Breast epithelium (tissue), 3 donors: Measurements from ENCODE around the gene MAU2.
"Not testable (repeated sequence)": the region's sequence is repeated elsewhere in the genome, so short reads cannot be mapped to it uniquely, and the experiment has no call there.

Source experiments
- CTCF ChIP-seq, 3 donors: fragments of 450-650 bp; IDR thresholded peaks; one replicate each; pipeline ENCODE4 v1.5.1; 2016 to 2017; ENCODE audit warnings: antibody characterized with exemption in 3 of 3, mild to moderate bottlenecking in 3 of 3, moderate library complexity in 3 of 3
- POLR2A ChIP-seq: fragments of 450-650 bp; IDR thresholded peaks from one replicate; pipeline ENCODE4 v1.6.1; 2016; ENCODE audit warnings: antibody characterized with exemption, mild to moderate bottlenecking, moderate library complexity
- POLR2AphosphoS5 ChIP-seq, 3 donors: sonication (generic); formaldehyde crosslinking; IDR thresholded peaks; one replicate each; pipeline ENCODE4 v1.6.1; 2017; ENCODE audit warnings: antibody characterized with exemption in 3 of 3

- TF ChIP-seq CTCF (IDR thresholded peaks at IDR 0.05); POLR2A; POLR2AphosphoS5 (IDR thresholded peaks at IDR 0.05): not testable (repeated sequence)
Observed at GRCh38 chr19:19380316-19380715, 59.7 kb downstream of the MAU2 start.
